Astrocyte (in vitro differentiated cells and primary cell): Measurements from ENCODE around the gene SCUBE3. TPM values are rescaled to one million over a fixed set of nuclear protein-coding genes. Genes with fewer than 3 reads are reported as not detected.

Source experiments
- DNase-seq: peaks from one replicate; pipeline ENCODE4 v3.0.0-alpha.2; 2010; ENCODE audit warnings: low read depth
- FAIRE-seq: peaks from 2 replicates; lab custom pipeline; 2011; peaks lifted over from hg19 to GRCh38; lab: Jason Lieb, UNC
- H2AFZ ChIP-seq: 2 replicates; pipeline ENCODE4 v1.6.0; 2012; ENCODE audit warnings: low read depth, low read length, inconsistent platforms
- H3K27ac ChIP-seq: 2 replicates; pipeline ENCODE4 v1.5.1; 2011; ENCODE audit warnings: low read depth, low read length, inconsistent platforms
- H3K27me3 ChIP-seq: 2 replicates; pipeline ENCODE4 v1.6.0; 2011; ENCODE audit warnings: low read length, inconsistent platforms; ENCODE audit not compliant: insufficient read depth
- H3K36me3 ChIP-seq: 2 replicates; pipeline ENCODE4 v1.5.1; 2011; ENCODE audit warnings: low read length, inconsistent platforms; ENCODE audit not compliant: insufficient read depth
- H3K4me1 ChIP-seq: 2 replicates; pipeline ENCODE4 v1.5.1; 2011; ENCODE audit warnings: low read length, inconsistent platforms; ENCODE audit not compliant: insufficient read depth
- H3K4me2 ChIP-seq: 2 replicates; pipeline ENCODE4 v1.6.0; 2012; ENCODE audit warnings: low read length, inconsistent platforms
- H3K4me3 ChIP-seq: 2 replicates; pipeline ENCODE4 v1.5.1; 2011; ENCODE audit warnings: low read depth, mild to moderate bottlenecking, low read length, inconsistent platforms; ENCODE audit not compliant: insufficient read depth
- H3K79me2 ChIP-seq: 2 replicates; pipeline ENCODE4 v1.6.0; 2012; ENCODE audit warnings: mild to moderate bottlenecking, low read length, inconsistent platforms; ENCODE audit not compliant: insufficient read depth
- H3K9ac ChIP-seq: 2 replicates; pipeline ENCODE4 v1.6.0; 2012; ENCODE audit warnings: mild to moderate bottlenecking, low read length, inconsistent platforms
- H3K9me3 ChIP-seq: 2 replicates; pipeline ENCODE4 v1.5.1; 2012; ENCODE audit warnings: low read depth, mild to moderate bottlenecking, low read length, inconsistent platforms; ENCODE audit not compliant: insufficient read depth
- H4K20me1 ChIP-seq: 2 replicates; pipeline ENCODE4 v1.6.0; 2012; ENCODE audit warnings: low read length, inconsistent platforms; ENCODE audit not compliant: insufficient read depth
- H3K27ac Mint-ChIP-seq: one replicate; pipeline ENCODE4 v1.8.0; 2021; ENCODE audit warnings: mild to moderate bottlenecking, mixed read lengths; ENCODE audit not compliant: unreplicated experiment
- H3K27me3 Mint-ChIP-seq: one replicate; pipeline ENCODE4 v1.8.0; 2021; ENCODE audit warnings: low read depth, mixed read lengths; ENCODE audit not compliant: unreplicated experiment
- H3K36me3 Mint-ChIP-seq: one replicate; pipeline ENCODE4 v1.8.0; 2021; ENCODE audit warnings: low read depth, mixed read lengths; ENCODE audit not compliant: unreplicated experiment
- H3K4me1 Mint-ChIP-seq: one replicate; pipeline ENCODE4 v1.8.0; 2021; ENCODE audit warnings: low read depth, mixed read lengths; ENCODE audit not compliant: unreplicated experiment
- H3K4me3 Mint-ChIP-seq: one replicate; pipeline ENCODE4 v1.8.0; 2021; ENCODE audit warnings: mild to moderate bottlenecking, moderate library complexity, mixed read lengths; ENCODE audit not compliant: unreplicated experiment
- H3K9me3 Mint-ChIP-seq: one replicate; pipeline ENCODE4 v1.8.0; 2021; ENCODE audit warnings: mild to moderate bottlenecking, mixed read lengths; ENCODE audit not compliant: unreplicated experiment
- CTCF ChIP-seq: IDR thresholded peaks from 2 replicates; pipeline ENCODE4 v1.5.1; 2011; ENCODE audit warnings: low read depth, mild to moderate bottlenecking, inconsistent platforms, low read length, moderate library complexity; ENCODE audit not compliant: insufficient read depth
- EZH2 ChIP-seq: IDR thresholded peaks from 2 replicates; pipeline ENCODE4 v1.6.1; 2012; ENCODE audit warnings: mild to moderate bottlenecking, low read length, inconsistent platforms; ENCODE audit not compliant: insufficient read depth
- total RNA-seq: library from RNA; stranded (reverse); gene quantifications from 2 replicates; pipeline ENCODE4 v1.2.1, GENCODE V29; 2021

Gene SCUBE3
- total RNA-seq, 1 donor from 2014 or later: 10.1 TPM

GRCh38 chr6:35258858-35259193 lies 45.1 kb downstream of the SCUBE3 start:
- H3K4me3 ChIP-seq: peak overlapping the region; percentile 98
- H3K27ac ChIP-seq: peak overlapping the region; percentile 94
- no peaks in the 10 kb centered on the region for H4K20me1 ChIP-seq
- Mint-ChIP-seq H3K27ac (peak overlapping the region; percentile 86), H3K27me3 (no peaks in the 10 kb centered on the region), H3K36me3 (no peaks in the 10 kb centered on the region), H3K4me3 (peak overlapping the region; percentile 94), H3K9me3 (no peaks in the 10 kb centered on the region), H3K4me1 (peaks cover 16% of the 10 kb centered on the region)
- peak overlapping the region; percentile 95 for H2AFZ ChIP-seq
- FAIRE-seq (no peak), DNase-seq (peak; percentile 51)
- H3K27me3 ChIP-seq: no peaks in the 10 kb centered on the region
- peak overlapping the region; percentile 95 for H3K4me2 ChIP-seq
- H3K79me2 ChIP-seq: peaks cover 35% of the 10 kb centered on the region
- TF ChIP-seq CTCF (no peak), EZH2 (no peak)
- H3K4me1 ChIP-seq: peaks cover 20% of the 10 kb centered on the region
- no peaks in the 10 kb centered on the region for H3K36me3 ChIP-seq
- no peaks in the 10 kb centered on the region for H3K9me3 ChIP-seq
- H3K9ac ChIP-seq: peak overlapping the region; percentile 97

- Histone ChIP-seq H3K4me1 (peaks cover 20% of the 10 kb centered on the region), H3K27me3 (no peaks in the 10 kb centered on the region), H3K4me3 (peak within 1 kb of the TSS; percentile 98), H3K9ac (peak within 1 kb of the TSS; percentile 97), H3K4me2 (peak within 1 kb of the TSS; percentile 95), H4K20me1 (no peaks in the 10 kb centered on the region), H3K36me3 (no peaks in the 10 kb centered on the region), H3K79me2 (peaks cover 31% of the 10 kb centered on the region), H3K9me3 (no peaks in the 10 kb centered on the region), H2AFZ (peak within 1 kb of the TSS; percentile 95), H3K27ac (peak within 1 kb of the TSS; percentile 94)
- no peaks in the 10 kb centered on the region for H3K27me3 Mint-ChIP-seq
- no peaks in the 10 kb centered on the region for H3K36me3 Mint-ChIP-seq
- peak within 1 kb of the TSS; percentile 93 for H3K27ac Mint-ChIP-seq
- FAIRE-seq: no peak
- DNase-seq: peak; percentile 85
- peaks cover 16% of the 10 kb centered on the region for H3K4me1 Mint-ChIP-seq
- H3K9me3 Mint-ChIP-seq: no peaks in the 10 kb centered on the region
- TF ChIP-seq CTCF: no peak
- no peak for TF ChIP-seq EZH2
- peak within 1 kb of the TSS; percentile 94 for H3K4me3 Mint-ChIP-seq
Observed at GRCh38 chr6:35259194-35259947, 45.6 kb downstream of the SCUBE3 start, which contains the start of gene ZNF76. TSS of gene ZNF76 (plus strand) at chr6:35259735. CDS start at chr6:35281152, 21,417 bp downstream.

- FAIRE-seq (no peak), DNase-seq (no peak)
- Histone ChIP-seq H4K20me1 (no peaks in the 10 kb centered on the region), H3K4me3 (peak overlapping the region; percentile 98), H3K4me2 (peak overlapping the region; percentile 95), H3K36me3 (no peaks in the 10 kb centered on the region), H3K4me1 (peaks cover 20% of the 10 kb centered on the region), H3K9ac (peak overlapping the region; percentile 97), H3K27ac (peak overlapping the region; percentile 94), H3K9me3 (no peaks in the 10 kb centered on the region), H2AFZ (peak overlapping the region; percentile 58), H3K27me3 (no peaks in the 10 kb centered on the region), H3K79me2 (peaks cover 34% of the 10 kb centered on the region)
- Mint-ChIP-seq H3K4me3 (peak overlapping the region; percentile 94), H3K9me3 (no peaks in the 10 kb centered on the region), H3K27me3 (no peaks in the 10 kb centered on the region), H3K4me1 (peaks cover 16% of the 10 kb centered on the region), H3K27ac (peak overlapping the region; percentile 93), H3K36me3 (no peaks in the 10 kb centered on the region)
- TF ChIP-seq EZH2: no peak
- TF ChIP-seq CTCF: no peak
Observed at GRCh38 chr6:35259948-35260590, 46.3 kb downstream of the SCUBE3 start.
